Breast epithelium (tissue), 4 donors: ENCODE data around the gene GP9. TPM values are rescaled to one million over a fixed set of nuclear protein-coding genes. Genes with fewer than 3 reads are reported as not detected.
A peak's percentile ranks its signal among the peaks of the same experiment; 100 is the strongest.
"Not testable (repeated sequence)": the region's sequence is repeated elsewhere in the genome, so short reads cannot be mapped to it uniquely, and the experiment has no call there.

Experiments used
- DNase-seq, 2 donors: peaks; one replicate each; pipeline ENCODE4 v3.0.0-alpha.2; 2019; ENCODE audit warnings: low spot score in 2 of 2
- H3K27ac ChIP-seq, 2 donors: fragments of 200-600 bp; sonication (generic) in 1 of 2; one replicate each; pipeline ENCODE4 v1.5.1; 2016 to 2019; ENCODE audit warnings: mild to moderate bottlenecking in 1 of 2
- H3K27me3 ChIP-seq, 2 donors: fragments of 200-600 bp; sonication (generic) in 1 of 2; one replicate each; pipeline versions ENCODE4 v1.5.1 to v1.6.0; 2017 to 2019; ENCODE audit warnings: control low read depth in 1 of 2, mild to moderate bottlenecking in 1 of 2
- H3K36me3 ChIP-seq: fragments of 200-600 bp; one replicate; pipeline ENCODE4 v1.5.1; 2019
- H3K4me1 ChIP-seq, 2 donors: fragments of 200-600 bp; sonication (generic); one replicate each; pipeline ENCODE4 v1.5.1; 2016 to 2019; ENCODE audit warnings: control low read depth in 1 of 2
- H3K4me3 ChIP-seq, 3 donors: fragments of 200-600 bp; sonication (generic); 1 replicate in 2 of 3; 2 replicates in 1 of 3; pipeline ENCODE4 v1.5.1; 2016 to 2019; ENCODE audit warnings: mild to moderate bottlenecking in 3 of 3, moderate library complexity in 2 of 3
- H3K9me3 ChIP-seq, 2 donors: fragments of 200-600 bp; sonication (generic) in 1 of 2; one replicate each; pipeline ENCODE4 v1.5.1; 2016 to 2019; ENCODE audit warnings: control low read depth in 1 of 2
- CTCF ChIP-seq, 3 donors: fragments of 450-650 bp; IDR thresholded peaks; one replicate each; pipeline ENCODE4 v1.5.1; 2016 to 2017; ENCODE audit warnings: antibody characterized with exemption in 3 of 3, mild to moderate bottlenecking in 3 of 3, moderate library complexity in 3 of 3
- POLR2A ChIP-seq: fragments of 450-650 bp; IDR thresholded peaks from one replicate; pipeline ENCODE4 v1.6.1; 2016; ENCODE audit warnings: antibody characterized with exemption, mild to moderate bottlenecking, moderate library complexity
- POLR2AphosphoS5 ChIP-seq, 3 donors: sonication (generic); formaldehyde crosslinking; IDR thresholded peaks; one replicate each; pipeline ENCODE4 v1.6.1; 2017; ENCODE audit warnings: antibody characterized with exemption in 3 of 3
- intact Hi-C: fragments of 100-400 bp; cut with DNase I; formaldehyde crosslinking; loops from one replicate; pipeline ENCODE4 v1.15.1; 2023; ENCODE audit warnings: low total_unique reads
- total RNA-seq, 3 donors: library from RNA; depleted of rRNA; stranded (reverse); fragments of >200 nt; gene quantifications; one replicate each; pipeline ENCODE4 v1.1.0, GENCODE V29; 2016

Gene GP9
- total RNA-seq, 3 donors from 2014 or later, result 0.48 TPM; not detected in 2

GRCh38 chr3:129105862-129106261 lies 45.3 kb downstream of the GP9 start:
- no peak for DNase-seq
- no peaks in the 10 kb centered on the region for H3K9me3 ChIP-seq
- H3K27ac ChIP-seq, result no peak overlapping the region
- H3K27me3 ChIP-seq, result no peaks in the 10 kb centered on the region
- no peaks in the 10 kb centered on the region for H3K36me3 ChIP-seq
- H3K4me3 ChIP-seq, result no peak overlapping the region
- peaks cover 0 to 9% of the 10 kb centered on the region in 2 donors for H3K4me1 ChIP-seq
- TF ChIP-seq CTCF (IDR thresholded peaks at IDR 0.05), result no peak
- TF ChIP-seq POLR2AphosphoS5 (IDR thresholded peaks at IDR 0.05), result no peak
- no peak for TF ChIP-seq POLR2A
- intact Hi-C loops, result no loop called here

- Histone ChIP-seq H3K4me1 (peaks cover 0 to 9% of the 10 kb centered on the region in 2 donors), H3K27me3 (no peaks in the 10 kb centered on the region), H3K9me3 (no peaks in the 10 kb centered on the region), H3K4me3 (no peak overlapping the region), H3K36me3 (no peaks in the 10 kb centered on the region), H3K27ac (peak overlapping the region in 1 of 2 donors; percentile 3)
- TF ChIP-seq POLR2A, result no peak
- no peak for TF ChIP-seq POLR2AphosphoS5 (IDR thresholded peaks at IDR 0.05)
- TF ChIP-seq CTCF (IDR thresholded peaks at IDR 0.05), result no peak
- no peak for DNase-seq
- intact Hi-C loops, result no loop called here
Measured at GRCh38 chr3:129106320-129106719, 45.7 kb downstream of the GP9 start.

GRCh38 chr3:129106866-129107565 lies 46.4 kb downstream of the GP9 start:
- intact Hi-C loops, result no loop called here
- peak in 1 of 2 donors; percentile 68 for DNase-seq
- H3K4me1 ChIP-seq, result peaks cover 0 to 9% of the 10 kb centered on the region in 2 donors
- H3K27me3 ChIP-seq, result no peaks in the 10 kb centered on the region
- H3K4me3 ChIP-seq, result no peak overlapping the region
- H3K36me3 ChIP-seq, result no peaks in the 10 kb centered on the region
- H3K27ac ChIP-seq, result peak overlapping the region in 1 of 2 donors; percentile 3
- TF ChIP-seq POLR2A, result no peak
- no peak for TF ChIP-seq POLR2AphosphoS5 (IDR thresholded peaks at IDR 0.05)
- no peak for TF ChIP-seq CTCF (IDR thresholded peaks at IDR 0.05)
- no peaks in the 10 kb centered on the region for H3K9me3 ChIP-seq

- Histone ChIP-seq H3K4me1 (peaks cover 0 to 9% of the 10 kb centered on the region in 2 donors), H3K27ac (no peak overlapping the region), H3K27me3 (no peaks in the 10 kb centered on the region), H3K9me3 (no peaks in the 10 kb centered on the region), H3K4me3 (no peak overlapping the region), H3K36me3 (no peaks in the 10 kb centered on the region)
- intact Hi-C loops, result no loop called here
- TF ChIP-seq POLR2A (no peak), CTCF (IDR thresholded peaks at IDR 0.05) (no peak), POLR2AphosphoS5 (IDR thresholded peaks at IDR 0.05) (no peak)
- no peak for DNase-seq
Measured at GRCh38 chr3:129107793-129108192, 47.2 kb downstream of the GP9 start.

- H3K27ac ChIP-seq, H3K4me1 ChIP-seq, intact Hi-C loops, H3K4me3 ChIP-seq, H3K27me3 ChIP-seq, DNase-seq, H3K9me3 ChIP-seq, H3K36me3 ChIP-seq: not testable (repeated sequence)
Measured at GRCh38 chr3:129111076-129111780, 50.6 kb downstream of the GP9 start.

Other genes with a start within 250 kb of the GP9 start
- 10 to 100 TPM; 33.3 to 59.6 (median 43.9) TPM for gene ACAD9, start 181.2 kb upstream of the GP9 start, total RNA-seq
- 1 to 10 TPM in 2 of 3 donors, under 1 TPM in 1; 0.66 to 1.4 (median 1.3) TPM for gene CFAP92, start 66.7 kb upstream of the GP9 start, total RNA-seq
- gene EFCC1, start 59.5 kb upstream of the GP9 start, total RNA-seq, result 1 to 10 TPM; 1.6 to 3.9 (median 1.8) TPM
- 10 to 100 TPM in 2 of 3 donors, 1 to 10 TPM in 1; 5.6 to 17.0 (median 17.0) TPM for gene RAB43, start 61.0 kb downstream of the GP9 start, total RNA-seq
- gene ISY1, start 100.3 kb downstream of the GP9 start, total RNA-seq, result 10 to 100 TPM; 21.4 to 27.9 (median 21.7) TPM
- 100 to 1,000 TPM; 384 to 521 (median 495) TPM for gene CNBP, start 123.1 kb downstream of the GP9 start, total RNA-seq
- 100 to 1,000 TPM in 2 of 3 donors, 10 to 100 TPM in 1; 82.6 to 121 (median 102) TPM for gene COPG1, start 188.8 kb downstream of the GP9 start, total RNA-seq
- gene HMCES, start 218.1 kb downstream of the GP9 start, total RNA-seq, result 10 to 100 TPM; 32.3 to 40.5 (median 32.8) TPM